ENCODE measurements around the gene DENND2D.

DENND2D gene

DNA sequence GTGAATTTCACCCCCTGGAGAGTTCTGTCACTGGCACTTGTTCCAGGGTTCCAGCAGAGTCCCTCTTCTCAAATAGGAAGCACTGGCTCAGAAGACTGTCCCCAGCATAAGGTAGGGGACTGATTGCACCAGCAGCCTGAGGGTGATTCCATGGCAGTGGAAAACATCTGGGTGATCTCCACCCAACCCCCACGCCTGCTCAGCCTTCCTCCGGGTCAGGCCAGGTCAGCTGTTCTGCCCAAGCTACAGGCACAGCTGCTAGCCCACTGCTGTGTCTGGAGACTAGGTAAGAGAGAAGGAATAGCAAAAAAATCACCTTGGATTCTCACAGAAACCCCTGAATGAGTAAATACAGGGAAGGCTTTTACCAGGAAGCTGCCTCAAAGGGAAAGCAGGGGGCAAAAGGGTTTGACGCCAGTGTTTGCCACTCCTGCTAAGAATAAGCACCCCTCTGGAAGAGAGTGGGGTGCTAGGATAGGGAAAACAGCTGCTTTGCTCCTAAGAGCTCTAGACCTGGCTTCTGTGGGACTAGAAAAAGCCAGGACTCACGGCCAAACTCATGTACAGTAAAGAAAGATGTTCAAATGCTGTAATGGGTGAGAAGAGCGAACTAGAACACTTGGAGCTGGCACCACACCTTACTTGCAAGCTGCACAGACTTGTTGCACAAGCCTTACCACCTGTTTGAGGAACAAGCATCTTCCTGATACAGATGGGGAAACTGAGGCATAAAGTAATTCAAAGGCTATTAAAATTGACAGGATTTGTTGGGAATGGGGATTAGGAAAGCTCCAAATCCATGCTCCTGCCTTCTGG lies 1.0 kb upstream of the DENND2D start:
- no peak for DNase-seq

DNA sequence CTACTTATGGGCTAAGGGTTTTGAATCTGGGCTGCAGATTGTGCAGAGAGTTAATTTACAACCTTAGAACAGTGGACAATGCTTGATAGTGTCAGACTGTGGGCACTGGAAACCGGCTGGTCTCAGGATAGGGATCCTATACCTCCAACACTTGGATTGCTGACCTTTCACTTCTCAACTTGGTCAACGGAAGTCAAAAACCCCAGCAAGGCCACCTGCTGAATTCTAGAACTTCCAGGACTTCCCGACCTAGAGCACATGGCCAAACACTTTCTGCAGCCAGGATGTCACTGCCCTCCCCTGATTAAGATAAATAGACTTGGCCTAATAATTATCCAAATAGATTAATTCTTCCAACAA lies 336 bp upstream of the DENND2D start:
- DNase-seq, result no peak

DNA sequence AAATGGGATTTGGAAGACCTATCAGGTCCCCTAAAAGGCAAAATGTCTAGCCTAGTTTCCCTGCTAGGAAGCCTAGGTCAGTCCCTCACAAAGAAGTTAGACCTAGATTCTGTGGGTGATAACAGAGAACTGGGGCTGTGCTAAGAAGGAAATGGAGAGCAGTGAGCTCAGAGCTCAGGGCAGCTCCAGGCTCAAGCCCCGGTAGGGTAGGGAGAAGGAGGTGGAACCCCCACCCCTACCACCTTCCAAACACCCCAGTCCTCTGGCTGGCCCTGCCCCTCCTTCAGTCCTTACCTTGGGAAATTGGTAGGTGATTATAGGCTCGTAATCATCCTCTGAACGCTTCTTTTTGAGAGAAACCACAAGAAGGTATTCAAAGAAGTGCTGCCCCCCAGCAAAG lies 1.1 kb downstream of the DENND2D start:
- no peak for DNase-seq

DNA sequence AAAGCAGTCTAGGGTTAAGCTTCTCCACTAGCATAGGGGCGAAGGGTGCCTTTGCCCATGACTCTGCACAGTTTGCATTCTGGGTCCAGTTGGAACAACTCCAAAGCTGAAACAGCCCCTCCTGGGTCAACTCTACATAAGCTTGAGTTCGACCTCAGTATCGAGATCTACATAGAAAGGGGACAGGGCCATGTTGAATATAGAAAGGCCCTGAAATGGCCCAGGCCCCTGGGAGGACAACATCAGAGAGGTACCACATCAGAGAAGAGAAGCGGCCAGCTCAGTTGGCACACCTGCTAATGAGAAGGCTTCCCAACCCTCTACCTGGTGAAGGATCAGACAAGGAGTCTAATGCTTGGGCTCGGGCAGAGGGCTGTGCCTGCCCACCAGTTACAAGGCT lies 1.6 kb downstream of the DENND2D start:
- no peak for DNase-seq

DNA sequence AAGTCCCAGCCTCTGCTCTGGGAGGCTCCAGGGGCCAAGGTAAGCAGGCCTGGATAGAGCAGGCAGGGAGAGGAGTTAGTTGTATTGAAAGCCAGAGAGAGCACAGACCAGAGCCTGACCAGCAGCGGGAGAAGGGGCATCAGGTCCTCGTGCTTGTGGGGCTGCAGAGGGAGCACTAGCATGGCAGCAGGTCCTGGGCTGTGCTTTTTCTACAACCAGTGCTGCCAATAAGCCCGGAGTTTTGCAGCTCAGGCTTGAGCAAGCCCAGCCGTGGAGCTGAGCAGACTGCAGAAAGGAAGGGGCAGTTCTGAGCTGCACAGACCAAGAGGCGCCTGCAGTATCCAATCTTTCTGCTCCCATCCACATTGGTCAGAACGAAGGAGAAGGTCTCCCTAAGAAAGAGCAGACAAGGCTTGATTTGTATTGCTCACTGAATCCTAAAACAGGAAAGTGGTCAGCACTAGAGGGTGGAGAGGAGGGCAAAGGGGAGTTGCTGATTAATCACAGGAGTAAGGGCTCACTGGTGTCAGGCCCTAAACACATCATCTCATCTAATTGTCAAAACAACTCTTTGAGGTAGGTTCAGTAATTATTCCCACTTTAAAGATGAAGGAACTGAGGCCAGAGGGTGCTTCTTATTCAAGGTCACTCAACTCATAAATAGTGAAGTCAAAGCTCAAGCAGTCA lies 2.7 kb downstream of the DENND2D start:
- DNase-seq, result no peak

DNA sequence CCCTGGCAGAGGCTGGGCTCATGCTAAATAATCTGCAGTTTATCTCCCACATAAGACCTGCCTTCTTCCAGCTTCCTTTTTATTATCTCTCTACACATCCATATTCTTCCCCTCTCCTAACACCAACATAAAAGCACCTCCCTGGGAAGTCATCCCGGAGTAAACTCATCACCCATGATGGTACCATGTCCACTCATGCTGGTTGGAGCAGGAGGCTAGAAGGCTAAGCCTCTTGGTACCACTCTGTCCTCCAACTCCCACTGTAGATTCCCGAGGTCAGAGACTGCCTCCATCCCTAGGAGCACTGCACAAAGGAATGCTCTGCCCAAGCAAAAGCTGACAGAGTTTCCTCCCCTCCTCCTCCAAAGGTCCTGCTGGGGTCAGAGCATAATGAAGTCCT lies 4.2 kb downstream of the DENND2D start:
- no peak for DNase-seq

DNA sequence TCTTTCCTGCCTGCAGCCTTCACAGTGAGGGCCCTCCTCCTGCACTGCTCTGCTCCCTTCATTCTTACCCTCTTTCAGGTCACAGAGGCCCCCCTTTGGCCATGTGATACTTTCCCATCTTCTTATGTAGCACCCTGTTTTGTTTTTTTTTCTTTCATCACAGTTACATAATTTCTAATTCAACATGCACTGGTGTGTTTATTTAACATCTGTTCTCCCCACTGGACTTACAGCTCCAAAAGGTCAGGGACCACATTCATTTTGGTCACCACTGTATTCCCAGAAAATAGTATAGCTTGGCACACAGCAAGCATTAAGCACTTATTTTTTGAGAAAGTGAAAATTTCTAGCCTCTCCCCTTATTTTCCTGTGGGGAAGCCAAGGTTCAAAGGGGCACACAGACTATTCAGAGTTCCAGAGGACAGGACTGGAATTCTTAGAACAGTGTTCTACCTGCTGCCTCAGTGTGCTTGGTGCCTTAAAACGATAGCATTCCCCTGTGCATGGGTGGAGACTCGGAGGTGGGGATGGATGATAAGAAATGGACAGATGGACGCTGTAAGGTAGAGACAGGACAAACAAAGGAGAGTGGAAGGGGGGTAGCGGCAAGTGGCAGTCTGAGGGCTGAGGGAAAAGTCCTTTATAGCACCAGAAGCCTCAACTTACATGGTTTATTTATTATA lies 5.3 kb downstream of the DENND2D start:
- DNase-seq, result no peak

DNA sequence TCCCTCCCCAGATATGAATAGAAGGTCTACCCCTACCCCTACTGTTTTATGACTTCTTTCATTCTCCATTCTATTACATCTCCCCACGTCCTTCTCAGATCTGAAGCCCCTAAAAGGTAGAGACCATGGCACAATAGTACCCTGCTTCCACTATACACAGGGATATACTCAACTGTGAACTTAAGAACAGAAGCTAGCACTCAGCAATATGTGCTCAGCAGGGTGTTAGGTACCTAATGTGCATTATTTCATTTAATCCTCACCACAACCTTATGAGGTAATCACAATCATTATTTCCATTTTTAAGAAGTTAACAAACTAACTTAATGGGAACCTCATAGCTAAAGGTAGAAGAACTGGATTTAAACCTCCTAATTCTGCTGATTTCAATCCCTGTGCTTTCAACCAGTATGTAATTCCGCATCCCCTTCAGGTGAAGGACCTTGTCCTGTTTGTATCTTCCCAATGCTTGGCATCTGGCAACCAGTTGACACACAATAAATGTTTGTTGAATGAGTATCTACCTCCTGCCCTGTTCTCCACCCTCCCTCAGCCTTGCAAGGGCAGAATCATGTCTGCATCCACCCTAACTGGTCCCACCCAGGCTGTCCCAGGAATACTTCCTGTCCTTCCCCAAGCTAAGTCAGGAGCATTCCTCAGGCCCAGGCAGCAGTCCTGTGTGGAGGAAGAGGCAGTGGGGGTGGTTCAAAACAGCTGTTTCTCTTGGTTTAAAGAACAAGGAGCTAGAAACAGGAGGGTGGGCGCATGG lies 6.5 kb downstream of the DENND2D start:
- DNase-seq, result no peak

DNA sequence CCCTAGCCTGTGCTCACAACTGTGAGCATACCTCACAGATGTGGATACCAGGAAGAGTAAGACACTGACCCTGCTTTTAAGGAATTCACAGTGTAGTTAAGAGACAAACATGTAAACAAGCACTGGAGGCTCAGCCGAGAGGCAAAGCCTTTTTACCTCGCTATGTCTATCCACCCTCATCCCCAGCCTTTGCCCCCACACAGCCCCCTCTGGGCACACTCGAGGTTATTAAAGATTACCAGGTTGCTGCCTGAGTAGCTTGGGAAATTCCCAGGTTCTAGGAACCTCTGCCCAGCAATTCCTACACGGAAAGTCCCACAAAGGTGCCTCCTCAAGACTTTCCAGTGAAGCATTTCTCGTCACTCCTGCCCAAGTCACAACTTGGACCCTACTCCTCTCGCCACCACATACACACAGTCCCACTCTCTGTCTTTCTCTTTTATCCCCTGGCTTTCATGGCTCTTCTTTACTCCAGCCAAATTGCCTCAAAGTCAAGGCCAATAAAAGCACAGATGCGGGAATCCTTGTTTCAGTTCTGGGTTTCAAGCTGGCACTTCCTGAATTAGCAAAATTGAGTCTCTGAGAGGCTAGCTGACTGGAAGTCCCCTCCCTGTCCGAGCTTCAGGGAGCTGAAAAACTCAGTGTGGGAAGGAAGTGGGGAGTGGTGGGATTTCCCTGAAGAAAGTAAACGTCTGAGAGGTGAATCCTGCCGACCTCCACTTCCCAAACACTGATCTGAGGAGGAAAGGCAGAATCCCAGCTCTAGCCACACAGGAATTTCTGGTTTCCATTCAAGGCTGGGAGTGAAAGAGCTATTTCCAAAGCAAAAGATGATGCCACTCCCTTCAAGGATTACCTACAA lies 7.6 kb downstream of the DENND2D start:
- DNase-seq, result no peak

DNA sequence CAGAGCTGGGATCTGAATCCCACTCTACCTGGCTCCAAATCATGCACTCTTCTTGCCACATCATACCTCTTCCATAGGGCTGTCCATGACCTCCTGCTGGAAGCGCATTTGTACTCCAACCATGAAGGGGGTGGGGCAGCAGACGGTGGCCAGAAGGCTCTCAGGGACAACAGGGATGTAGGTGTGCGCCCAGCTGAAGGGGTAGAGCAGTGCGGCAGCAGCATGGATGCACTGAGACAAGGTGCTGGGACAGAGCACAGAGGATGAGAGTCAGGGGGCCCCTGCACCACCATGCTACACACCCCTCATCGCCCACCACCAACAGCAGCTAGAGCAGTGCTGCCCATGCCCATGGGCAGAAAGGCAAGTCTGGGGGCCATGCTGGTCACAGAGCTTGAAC lies 8.4 kb downstream of the DENND2D start:
- DNase-seq, result no peak

DNA sequence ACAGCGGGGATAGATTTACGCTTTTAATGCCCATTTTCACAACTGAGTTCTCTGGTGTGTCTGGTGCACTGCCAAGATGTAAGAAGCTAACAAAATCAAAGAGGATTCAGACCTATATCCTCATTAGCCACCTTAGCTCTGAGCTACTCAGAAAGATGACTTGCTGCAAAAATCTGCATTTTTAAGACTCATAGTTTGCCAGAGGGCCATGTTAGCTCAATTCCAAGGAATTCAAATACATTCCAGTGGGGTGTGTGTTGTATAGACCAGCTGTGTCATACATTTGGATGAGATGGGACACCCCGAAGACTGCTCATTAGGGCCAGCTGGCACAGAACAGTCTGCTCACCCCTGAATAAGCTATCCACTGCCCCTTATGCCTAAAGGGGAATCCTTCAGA lies 8.9 kb downstream of the DENND2D start:
- DNase-seq, result no peak

DNA sequence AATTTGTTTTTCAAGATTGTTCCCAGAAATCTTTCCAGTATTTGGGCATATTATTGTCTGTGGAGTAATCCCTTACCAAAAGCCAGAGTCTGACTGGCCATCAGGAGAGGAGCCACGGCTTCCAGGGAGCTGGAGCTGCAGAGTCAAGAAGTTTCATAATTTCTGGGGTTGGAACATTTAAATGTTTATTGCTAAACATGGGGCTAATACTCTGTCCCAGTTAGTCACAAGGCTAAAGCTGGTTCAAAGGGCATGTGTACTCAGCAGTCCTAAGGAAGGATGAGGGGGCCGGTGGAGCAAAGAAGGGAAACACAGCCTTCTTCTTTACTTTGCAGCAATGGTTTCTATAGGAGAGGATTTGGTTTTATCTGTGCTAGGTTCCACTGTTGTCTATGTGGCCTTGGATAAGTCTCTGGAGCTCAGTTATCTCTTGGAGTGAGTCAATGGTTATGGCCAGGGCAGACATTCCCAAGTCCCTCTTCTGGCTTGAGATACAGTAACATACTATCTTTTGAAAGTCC lies 9.5 kb downstream of the DENND2D start:
- no peak for DNase-seq

DNA sequence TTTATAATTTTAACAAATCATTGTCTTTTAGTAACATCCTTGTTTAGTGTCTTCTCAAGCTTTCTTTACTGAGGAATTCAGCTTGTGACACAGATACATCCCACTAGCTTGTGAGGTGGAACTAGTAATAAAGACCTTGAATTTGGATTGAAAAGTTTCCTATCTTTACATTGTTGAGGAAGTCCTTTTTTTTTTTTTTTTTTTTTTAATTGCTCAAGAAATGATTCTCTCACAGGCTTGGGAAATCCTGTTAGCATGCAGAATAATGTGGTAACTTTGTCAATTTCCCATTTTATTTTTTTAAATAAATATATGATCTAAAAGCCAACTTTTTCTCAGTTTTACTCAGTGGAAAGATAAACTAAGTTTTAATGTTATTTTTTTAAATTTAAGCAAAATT lies 15.8 kb downstream of the DENND2D start:
- DNase-seq, result no peak

DNA sequence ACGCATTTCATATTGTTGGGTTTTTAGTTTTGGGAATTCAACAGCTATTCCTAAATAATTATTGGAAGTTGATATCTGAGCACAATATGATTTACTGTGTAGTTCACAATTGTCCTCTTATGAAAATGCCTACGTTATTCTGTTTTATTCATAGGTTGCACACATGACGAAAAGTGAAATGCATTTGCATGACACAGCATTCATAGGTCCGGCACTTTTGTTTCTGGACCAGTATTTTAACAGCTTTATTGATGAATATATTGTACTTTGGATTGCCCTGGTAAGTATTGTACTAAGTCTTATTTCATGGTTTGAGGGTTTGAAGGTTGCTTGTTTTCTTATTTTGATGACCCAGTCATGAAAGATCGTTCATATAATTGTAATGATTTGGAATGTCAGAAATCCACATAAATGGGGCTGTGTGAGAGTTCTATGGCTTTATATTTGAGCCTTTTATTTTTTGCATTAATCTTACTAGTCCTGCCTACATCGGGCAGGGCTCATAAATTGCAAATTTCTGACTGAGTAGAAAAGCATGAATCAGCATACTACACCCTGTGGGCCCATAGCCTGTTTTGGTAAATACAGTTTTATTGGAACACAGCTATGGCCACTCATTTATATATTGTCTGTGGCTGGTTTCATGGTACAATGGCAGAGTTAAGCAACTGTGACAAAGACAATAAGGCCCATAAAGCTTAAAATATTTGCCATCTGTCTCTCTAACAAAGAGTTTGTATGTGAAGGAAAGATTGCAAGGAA lies 17.0 kb downstream of the DENND2D start:
- no peak for DNase-seq

DNA sequence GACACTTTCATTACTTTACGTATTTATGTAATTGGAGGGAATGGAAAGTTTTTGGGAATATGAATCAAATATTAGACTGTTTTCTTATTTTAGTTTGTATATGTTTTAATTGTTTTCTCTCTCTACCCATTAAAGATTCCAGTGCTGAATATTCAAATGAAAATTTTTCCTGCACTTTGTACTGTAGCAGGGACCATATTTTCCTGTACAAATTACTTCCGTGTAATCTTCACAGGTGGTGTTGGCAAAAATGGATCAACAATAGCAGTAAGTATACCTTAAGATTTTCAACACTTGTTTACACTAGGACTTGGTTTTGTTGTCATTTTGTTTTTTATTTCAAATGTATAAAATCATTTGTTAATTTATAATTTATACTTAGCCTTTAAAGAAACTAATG lies 18.4 kb downstream of the DENND2D start:
- no peak for DNase-seq

DNA sequence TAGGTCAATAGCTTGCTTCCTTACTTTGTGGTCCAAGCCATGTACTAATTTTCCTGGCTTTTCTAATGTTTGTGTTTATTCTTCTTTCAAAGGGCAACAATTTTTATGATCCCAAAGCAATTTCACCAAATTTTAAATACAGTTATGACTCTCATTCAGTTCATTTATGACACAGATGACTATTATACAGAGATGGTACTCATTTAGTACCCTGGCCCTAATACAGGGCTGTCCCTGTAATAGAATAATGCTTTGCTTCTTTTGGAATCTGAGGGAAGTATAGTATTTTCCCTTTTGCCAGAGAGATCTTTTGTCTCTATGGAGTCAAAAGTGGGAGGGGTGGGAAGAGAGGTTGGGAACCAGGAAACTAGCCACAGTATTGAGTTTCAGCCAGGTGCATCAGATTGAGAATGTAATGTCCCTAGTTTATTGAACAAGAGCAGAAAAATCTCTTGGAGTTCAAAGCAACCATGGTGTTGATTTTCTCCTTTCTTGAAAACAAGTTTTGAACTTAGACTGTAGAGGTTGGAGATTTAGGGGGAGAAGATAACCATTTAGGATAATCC lies 20.4 kb downstream of the DENND2D start:
- DNase-seq, result peak; percentile 66

DNA sequence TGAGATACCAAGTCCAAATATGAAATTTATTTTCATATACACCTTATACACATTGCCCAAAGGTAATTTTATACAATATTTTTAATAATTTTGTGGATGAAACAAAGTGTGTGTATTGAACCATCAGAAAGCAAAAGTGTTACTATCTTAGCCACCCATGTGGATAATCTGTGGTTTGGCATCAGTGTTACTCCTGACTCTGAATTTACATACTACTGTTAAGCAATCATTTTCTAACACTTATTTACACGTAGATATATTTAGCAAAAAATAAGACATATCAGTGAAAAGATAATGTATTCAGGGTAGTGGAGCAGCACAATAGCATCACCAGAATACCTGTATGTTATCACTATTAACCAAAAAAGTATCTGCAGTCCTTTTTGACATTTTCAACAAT lies 23.8 kb downstream of the DENND2D start:
- no peak for DNase-seq

DNA sequence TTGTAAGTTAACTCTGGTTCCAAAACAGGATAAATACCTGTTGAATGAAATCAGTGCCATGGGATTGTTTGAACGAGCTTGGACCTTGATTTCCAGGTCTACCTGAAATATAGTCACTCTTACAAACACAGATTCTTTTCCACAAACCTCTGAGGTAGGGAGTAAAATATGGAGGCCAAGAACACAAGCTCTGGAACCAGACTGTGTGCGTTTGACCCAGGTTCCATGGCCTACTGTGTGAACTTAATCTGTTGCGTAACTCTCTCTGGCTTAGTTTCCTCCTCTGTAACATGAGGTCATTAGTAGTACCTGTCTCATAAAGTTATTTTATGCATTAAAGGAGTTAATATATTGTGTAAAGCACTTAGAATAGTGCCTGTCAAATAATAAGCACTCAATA lies 25.1 kb downstream of the DENND2D start:
- DNase-seq, result no peak

DNA sequence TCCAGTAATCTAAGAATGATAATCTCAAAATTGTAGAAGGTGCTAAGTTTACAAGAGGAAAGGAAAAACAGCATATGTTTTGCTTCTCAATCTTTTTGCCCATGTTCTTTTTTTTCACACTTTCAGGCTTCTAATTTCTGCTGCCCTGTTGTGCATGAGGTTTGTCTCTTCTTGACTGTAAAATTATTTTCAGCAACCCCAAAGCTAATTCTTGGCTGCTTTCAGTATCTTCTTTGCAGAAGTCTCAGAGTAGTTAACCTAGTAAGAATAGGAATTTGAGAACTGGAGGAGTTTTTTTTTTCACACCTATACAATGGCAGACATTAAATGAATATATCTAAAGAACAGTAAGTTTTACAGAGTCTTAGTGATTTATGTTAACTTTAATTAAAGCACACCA lies 26.4 kb downstream of the DENND2D start:
- no peak for DNase-seq

DNA sequence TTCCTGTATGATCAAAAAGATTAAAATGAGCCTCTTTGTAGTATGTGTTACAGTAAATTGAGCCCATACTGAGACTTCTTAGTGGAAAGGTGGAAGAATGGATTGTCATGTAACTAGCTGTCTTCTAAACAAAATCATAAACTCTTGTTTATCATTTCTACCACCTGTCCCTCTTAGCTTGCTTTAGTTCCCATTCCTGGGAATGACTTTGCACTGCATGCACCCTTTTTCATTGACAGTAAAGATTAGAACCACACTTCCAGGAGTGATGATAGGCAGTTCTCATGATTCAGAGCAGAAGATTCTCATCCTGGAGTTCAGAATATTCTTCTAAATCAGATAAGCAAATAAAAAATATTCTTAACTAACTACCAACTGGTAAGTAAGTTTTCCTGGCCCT lies 28.0 kb downstream of the DENND2D start:
- no peak for DNase-seq

DNA sequence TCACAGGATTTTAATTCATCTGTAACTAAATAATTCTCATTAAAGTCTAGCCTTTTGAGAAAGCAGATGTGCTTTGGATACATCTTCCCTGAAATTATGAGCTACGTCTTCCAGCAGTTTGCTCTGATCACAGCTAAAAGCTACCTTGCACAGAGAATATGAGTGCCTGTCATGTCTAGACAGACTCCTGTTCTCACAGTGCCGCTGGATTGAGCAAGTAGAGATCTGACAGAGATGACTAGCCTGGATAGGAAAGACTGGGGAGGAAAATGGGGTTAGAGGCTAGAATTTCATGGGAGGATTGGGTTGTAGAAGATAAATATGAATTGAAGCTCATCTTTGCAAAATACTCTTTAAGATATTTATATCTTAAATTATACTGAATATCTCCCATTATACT lies 36.3 kb downstream of the DENND2D start:
- DNase-seq, result no peak
